Endodermal cell (in vitro differentiated cells): ENCODE results near the gene VEGFA. TPM values are rescaled to one million over a fixed set of nuclear protein-coding genes. Genes with fewer than 3 reads are reported as not detected.
A peak's percentile ranks its signal among the peaks of the same experiment; 100 is the strongest.

Experiments
- DNase-seq: peaks from one replicate; pipeline ENCODE4 v3.0.0-alpha.2; 2017
- H3K27ac ChIP-seq: 2 replicates; pipeline ENCODE4 v1.5.1; 2013; ENCODE audit warnings: mild to moderate bottlenecking, low read depth, low read length, moderate library complexity
- H3K27me3 ChIP-seq: 2 replicates; pipeline ENCODE4 v1.6.1; 2013; ENCODE audit warnings: mild to moderate bottlenecking, low read length, moderate library complexity; ENCODE audit not compliant: insufficient read depth, control insufficient read depth, poor library complexity, severe bottlenecking
- H3K36me3 ChIP-seq: 2 replicates; pipeline ENCODE4 v1.7.0; 2013; ENCODE audit warnings: mild to moderate bottlenecking, low read length, moderate library complexity; ENCODE audit not compliant: control insufficient read depth, insufficient read depth
- H3K4me1 ChIP-seq: one replicate; pipeline ENCODE4 v1.7.0; 2013; ENCODE audit warnings: low read length; ENCODE audit not compliant: control insufficient read depth, insufficient read depth
- H3K4me3 ChIP-seq: 2 replicates; pipeline ENCODE4 v1.5.1; 2013; ENCODE audit warnings: mild to moderate bottlenecking, low read length, moderate library complexity
- H3K9ac ChIP-seq: 2 replicates; pipeline ENCODE4 v1.6.1; 2013; ENCODE audit warnings: mild to moderate bottlenecking, low read length, moderate library complexity; ENCODE audit not compliant: poor library complexity, severe bottlenecking; ENCODE audit errors: extremely low read depth
- H3K9me3 ChIP-seq: 2 replicates; pipeline ENCODE4 v1.6.1; 2013; ENCODE audit warnings: mild to moderate bottlenecking, low read length, moderate library complexity; ENCODE audit not compliant: control insufficient read depth
- H3K27ac Mint-ChIP-seq: 2 replicates; pipeline ENCODE4 v1.8.0; 2020; ENCODE audit warnings: mixed read lengths
- H3K27me3 Mint-ChIP-seq: 2 replicates; pipeline ENCODE4 v1.8.0; 2021; ENCODE audit warnings: mild to moderate bottlenecking, mixed read lengths; ENCODE audit not compliant: insufficient read depth
- H3K36me3 Mint-ChIP-seq: 2 replicates; pipeline ENCODE4 v1.8.0; 2020; ENCODE audit warnings: low read depth, mixed read lengths
- H3K4me1 Mint-ChIP-seq: 2 replicates; pipeline ENCODE4 v1.8.0; 2020; ENCODE audit warnings: mixed read lengths
- H3K4me3 Mint-ChIP-seq: 2 replicates; pipeline ENCODE4 v1.8.0; 2020; ENCODE audit warnings: mild to moderate bottlenecking, moderate library complexity, mixed read lengths
- H3K9me3 Mint-ChIP-seq: 2 replicates; pipeline ENCODE4 v1.8.0; 2020; ENCODE audit warnings: mild to moderate bottlenecking, mixed read lengths
- WGBS, 2 experiments: methylation state at CpG; one replicate each; pipeline versions ENCODE4 v1.1.5 to v1.1.7; 2013; ENCODE audit warnings: missing lambda C conversion rate in 2 of 2, mixed read lengths in 1 of 2; ENCODE audit not compliant: insufficient coverage in 1 of 2, insufficient read length in 1 of 2; 5-methylcytosine and 5-hydroxymethylcytosine counted together
- total RNA-seq, 2 donors: library from RNA; stranded (reverse); fragmentation: NEBNext Ultra II Directional in 1 of 2; extraction: Animal tissue kit (Norgen Biotek cat#: 25700) in 1 of 2; gene quantifications; 2 replicates in 1 of 2; 3 replicates in 1 of 2; pipeline ENCODE4 v1.2.1, GENCODE V29; 2021
- TF ChIP-seq, protein P1 (sequence below): fragments of 200-600 bp; sonication (generic); conservative IDR thresholded peaks from 2 replicates; pipeline ENCODE4 v1.5.0; 2021; ENCODE audit warnings: antibody characterized with exemption, mild to moderate bottlenecking

Gene VEGFA
- total RNA-seq, 2 donors from 2014 or later = 163 to 254 TPM

DNA sequence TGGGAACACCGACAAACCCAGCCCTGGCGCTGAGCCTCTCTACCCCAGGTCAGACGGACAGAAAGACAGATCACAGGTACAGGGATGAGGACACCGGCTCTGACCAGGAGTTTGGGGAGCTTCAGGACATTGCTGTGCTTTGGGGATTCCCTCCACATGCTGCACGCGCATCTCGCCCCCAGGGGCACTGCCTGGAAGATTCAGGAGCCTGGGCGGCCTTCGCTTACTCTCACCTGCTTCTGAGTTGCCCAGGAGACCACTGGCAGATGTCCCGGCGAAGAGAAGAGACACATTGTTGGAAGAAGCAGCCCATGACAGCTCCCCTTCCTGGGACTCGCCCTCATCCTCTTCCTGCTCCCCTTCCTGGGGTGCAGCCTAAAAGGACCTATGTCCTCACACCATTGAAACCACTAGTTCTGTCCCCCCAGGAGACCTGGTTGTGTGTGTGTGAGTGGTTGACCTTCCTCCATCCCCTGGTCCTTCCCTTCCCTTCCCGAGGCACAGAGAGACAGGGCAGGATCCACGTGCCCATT, 15.3 kb downstream of the VEGFA start:
- H3K4me3 Mint-ChIP-seq = no peak overlapping the region
- no peaks in the 10 kb centered on the region for H3K27me3 Mint-ChIP-seq
- no peak overlapping the region for H3K9ac ChIP-seq
- no peaks in the 10 kb centered on the region for H3K27me3 ChIP-seq
- no peaks in the 10 kb centered on the region for H3K9me3 Mint-ChIP-seq
- no peak overlapping the region for H3K4me3 ChIP-seq
- TF ChIP-seq, protein P1, sequence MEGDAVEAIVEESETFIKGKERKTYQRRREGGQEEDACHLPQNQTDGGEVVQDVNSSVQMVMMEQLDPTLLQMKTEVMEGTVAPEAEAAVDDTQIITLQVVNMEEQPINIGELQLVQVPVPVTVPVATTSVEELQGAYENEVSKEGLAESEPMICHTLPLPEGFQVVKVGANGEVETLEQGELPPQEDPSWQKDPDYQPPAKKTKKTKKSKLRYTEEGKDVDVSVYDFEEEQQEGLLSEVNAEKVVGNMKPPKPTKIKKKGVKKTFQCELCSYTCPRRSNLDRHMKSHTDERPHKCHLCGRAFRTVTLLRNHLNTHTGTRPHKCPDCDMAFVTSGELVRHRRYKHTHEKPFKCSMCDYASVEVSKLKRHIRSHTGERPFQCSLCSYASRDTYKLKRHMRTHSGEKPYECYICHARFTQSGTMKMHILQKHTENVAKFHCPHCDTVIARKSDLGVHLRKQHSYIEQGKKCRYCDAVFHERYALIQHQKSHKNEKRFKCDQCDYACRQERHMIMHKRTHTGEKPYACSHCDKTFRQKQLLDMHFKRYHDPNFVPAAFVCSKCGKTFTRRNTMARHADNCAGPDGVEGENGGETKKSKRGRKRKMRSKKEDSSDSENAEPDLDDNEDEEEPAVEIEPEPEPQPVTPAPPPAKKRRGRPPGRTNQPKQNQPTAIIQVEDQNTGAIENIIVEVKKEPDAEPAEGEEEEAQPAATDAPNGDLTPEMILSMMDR = no peak
- H3K27ac Mint-ChIP-seq = no peak overlapping the region
- no peaks in the 10 kb centered on the region for H3K9me3 ChIP-seq
- no peaks in the 10 kb centered on the region for H3K4me1 Mint-ChIP-seq
- no peak for DNase-seq
- 95 to 96% methylated on average over 7 to 12 of the region's 14 CpGs for WGBS, 2 experiments
- H3K27ac ChIP-seq = no peak overlapping the region
- H3K4me1 ChIP-seq = no peaks in the 10 kb centered on the region
- H3K36me3 ChIP-seq = peaks cover 55% of the 10 kb centered on the region
- peaks cover 49% of the 10 kb centered on the region for H3K36me3 Mint-ChIP-seq

DNA sequence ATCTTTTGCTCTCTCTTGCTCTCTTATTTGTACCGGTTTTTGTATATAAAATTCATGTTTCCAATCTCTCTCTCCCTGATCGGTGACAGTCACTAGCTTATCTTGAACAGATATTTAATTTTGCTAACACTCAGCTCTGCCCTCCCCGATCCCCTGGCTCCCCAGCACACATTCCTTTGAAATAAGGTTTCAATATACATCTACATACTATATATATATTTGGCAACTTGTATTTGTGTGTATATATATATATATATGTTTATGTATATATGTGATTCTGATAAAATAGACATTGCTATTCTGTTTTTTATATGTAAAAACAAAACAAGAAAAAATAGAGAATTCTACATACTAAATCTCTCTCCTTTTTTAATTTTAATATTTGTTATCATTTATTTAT, 15.9 kb downstream of the VEGFA start:
- H3K27ac ChIP-seq = no peak overlapping the region
- H3K27me3 ChIP-seq = no peaks in the 10 kb centered on the region
- H3K9ac ChIP-seq = no peak overlapping the region
- H3K36me3 ChIP-seq = peaks cover 49% of the 10 kb centered on the region
- H3K4me1 ChIP-seq = no peaks in the 10 kb centered on the region
- TF ChIP-seq, protein P1 = no peak
- H3K36me3 Mint-ChIP-seq = peaks cover 43% of the 10 kb centered on the region
- no peaks in the 10 kb centered on the region for H3K4me1 Mint-ChIP-seq
- no peak overlapping the region for H3K4me3 ChIP-seq
- no peaks in the 10 kb centered on the region for H3K9me3 ChIP-seq
- no peaks in the 10 kb centered on the region for H3K9me3 Mint-ChIP-seq
- no peak overlapping the region for H3K4me3 Mint-ChIP-seq
- H3K27me3 Mint-ChIP-seq = no peaks in the 10 kb centered on the region
- no peak for DNase-seq
- 93 to 100% methylated on average over 2 to 3 of the region's 3 CpGs for WGBS, 2 experiments
- H3K27ac Mint-ChIP-seq = no peak overlapping the region

DNA sequence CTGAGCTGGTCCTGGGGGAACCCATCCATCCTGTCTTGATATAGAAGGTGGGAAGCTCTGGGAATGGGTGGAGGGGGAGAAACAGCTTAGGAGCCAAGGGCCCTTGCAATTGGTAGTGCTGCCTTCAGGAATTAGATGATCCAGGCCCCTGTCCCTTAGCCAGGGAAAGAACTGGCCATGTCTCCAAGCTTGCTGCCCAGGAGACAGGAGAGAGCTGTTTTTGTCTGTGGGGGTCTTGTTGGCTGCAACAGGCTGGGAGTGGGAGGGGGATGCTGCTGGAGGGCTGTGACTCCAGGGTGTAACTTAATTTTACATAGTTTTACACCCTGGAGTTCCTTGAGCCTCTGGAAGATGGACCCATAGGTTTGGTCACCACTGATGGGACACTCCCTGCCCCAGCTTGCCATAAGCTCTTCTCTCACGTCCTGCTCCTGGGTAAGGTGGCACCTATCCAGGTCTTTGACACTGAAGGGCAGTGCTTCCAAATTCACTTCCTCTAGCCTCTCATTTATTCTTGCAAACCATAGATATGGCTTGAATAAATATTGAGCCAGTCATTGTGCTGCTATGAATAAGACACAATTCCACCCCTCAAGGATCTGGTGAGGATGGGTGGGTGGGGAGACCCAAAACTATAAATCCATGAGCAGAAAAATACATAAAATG, 16.8 kb downstream of the VEGFA start:
- TF ChIP-seq, protein P1 = no peak
- peaks cover 2% of the 10 kb centered on the region for H3K27me3 Mint-ChIP-seq
- H3K36me3 Mint-ChIP-seq = peaks cover 37% of the 10 kb centered on the region
- H3K27ac Mint-ChIP-seq = no peak overlapping the region
- H3K4me3 Mint-ChIP-seq = no peak overlapping the region
- Histone ChIP-seq H3K4me3 (no peak overlapping the region), H3K36me3 (peaks cover 40% of the 10 kb centered on the region), H3K9ac (no peak overlapping the region), H3K4me1 (no peaks in the 10 kb centered on the region), H3K27me3 (no peaks in the 10 kb centered on the region), H3K27ac (peak overlapping the region; percentile 22), H3K9me3 (no peaks in the 10 kb centered on the region)
- no peaks in the 10 kb centered on the region for H3K4me1 Mint-ChIP-seq
- 87 to 100% methylated on average over 1 of the region's 1 CpG for WGBS, 2 experiments
- no peaks in the 10 kb centered on the region for H3K9me3 Mint-ChIP-seq
- no peak for DNase-seq
